Heart left ventricle (tissue), 13 donors: ENCODE measurements around the gene FAM193B.

Experiments
- POLR2A ChIP-seq, 2 donors: fragments of 450-650 bp; IDR thresholded peaks; one replicate each; pipeline ENCODE4 v1.6.1; 2017; ENCODE audit warnings: antibody characterized with exemption in 2 of 2, mild to moderate bottlenecking in 2 of 2, moderate library complexity in 2 of 2
- TF ChIP-seq, protein P1 (sequence below), 12 donors: fragments of 200-600 bp; sonication (generic) in 4 of 12; IDR thresholded peaks; one replicate each; pipeline versions ENCODE4 v1.5.0 to v1.8.0; 2018 to 2022; ENCODE audit warnings: antibody characterized with exemption in 12 of 12, mild to moderate bottlenecking in 5 of 12
- donor health status: ischemic (EF 13 %, LVEDD 7.1; RV severe dilation, severe dysfunction).
- donor health status: DM: no; HTN: yes; CAD: no.
- donor health status: DM: no; HTN: no; CAD: no.
- donor health status: ischemic (EF 25% LVEDD 6.9; RV normal size, moderate dysfunction).
- donor health status: ischemic (EF 25% LVEDD 5.7; RV mildly dilated, moderate dysfunction).
- donor health status: ischemic (EF 35%, LVEDD 5.7; RV mildly dilated, moderate dysfunction).
- donor health status: nonischemic (EF 11% LVEDD 7.7; RV severe dilation, severe dysfunction).
- donor health status: DM: yes; HTN: yes; CAD: no.
- donor health status: PGD.
- donor health status: ischemic (EF 29% LVEDD 5.4; RV normal size, mild dysfunction).
- donor health status: nonischemic (EF 23%, LVEDD 6.1; RV moderate dilation, normal function).

DNA sequence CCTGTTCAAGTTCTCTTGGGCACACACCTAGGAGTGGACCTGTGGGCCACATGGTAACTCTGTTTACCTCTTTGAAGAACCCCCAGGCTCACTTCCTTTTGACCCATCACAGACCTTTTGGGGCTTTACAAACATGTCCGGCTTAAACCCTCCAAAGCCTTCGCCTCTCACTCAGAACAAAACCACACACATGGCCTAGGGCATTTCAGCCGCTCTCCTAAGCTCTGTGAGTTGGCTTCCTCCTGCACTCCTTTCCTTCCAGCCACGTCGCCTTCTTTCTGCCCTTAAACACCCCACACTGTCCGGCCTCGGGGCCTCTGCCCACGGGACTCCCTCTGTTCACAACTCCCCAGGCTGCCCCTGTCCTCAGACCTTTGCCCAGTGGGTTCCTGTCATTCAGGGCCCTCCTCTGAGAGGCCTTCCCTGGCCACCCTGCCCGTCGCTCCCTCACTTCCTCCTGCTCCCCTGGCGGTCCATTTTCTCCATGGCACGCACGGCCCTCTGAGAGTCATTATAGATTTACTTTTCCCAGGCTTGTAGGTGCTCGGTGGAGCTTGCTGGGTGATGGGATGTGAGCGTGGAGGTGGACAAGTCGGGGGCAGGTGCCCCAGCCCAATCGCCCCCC lies 46.7 kb downstream of the FAM193B start:
- TF ChIP-seq, protein P1, sequence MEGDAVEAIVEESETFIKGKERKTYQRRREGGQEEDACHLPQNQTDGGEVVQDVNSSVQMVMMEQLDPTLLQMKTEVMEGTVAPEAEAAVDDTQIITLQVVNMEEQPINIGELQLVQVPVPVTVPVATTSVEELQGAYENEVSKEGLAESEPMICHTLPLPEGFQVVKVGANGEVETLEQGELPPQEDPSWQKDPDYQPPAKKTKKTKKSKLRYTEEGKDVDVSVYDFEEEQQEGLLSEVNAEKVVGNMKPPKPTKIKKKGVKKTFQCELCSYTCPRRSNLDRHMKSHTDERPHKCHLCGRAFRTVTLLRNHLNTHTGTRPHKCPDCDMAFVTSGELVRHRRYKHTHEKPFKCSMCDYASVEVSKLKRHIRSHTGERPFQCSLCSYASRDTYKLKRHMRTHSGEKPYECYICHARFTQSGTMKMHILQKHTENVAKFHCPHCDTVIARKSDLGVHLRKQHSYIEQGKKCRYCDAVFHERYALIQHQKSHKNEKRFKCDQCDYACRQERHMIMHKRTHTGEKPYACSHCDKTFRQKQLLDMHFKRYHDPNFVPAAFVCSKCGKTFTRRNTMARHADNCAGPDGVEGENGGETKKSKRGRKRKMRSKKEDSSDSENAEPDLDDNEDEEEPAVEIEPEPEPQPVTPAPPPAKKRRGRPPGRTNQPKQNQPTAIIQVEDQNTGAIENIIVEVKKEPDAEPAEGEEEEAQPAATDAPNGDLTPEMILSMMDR (IDR thresholded peaks at IDR 0.05), result no peak
- no peak for TF ChIP-seq POLR2A (IDR thresholded peaks at IDR 0.05)
